Measurements from ENCODE around the gene PRCD. TPM values are rescaled to one million over a fixed set of nuclear protein-coding genes. Genes with fewer than 3 reads are reported as not detected.

Gene PRCD
- total RNA-seq, 2 experiments from 2014 or later = not detected

- H3K27ac Mint-ChIP-seq = no peak overlapping the region
- intact Hi-C loops (cut with DNase I, micrococcal nuclease) = no loop called here
- H3K9me3 Mint-ChIP-seq = no peaks in the 10 kb centered on the region
- ATAC-seq (ENCODE audit: poor library complexity) (no peak), DNase-seq (no peak)
- H3K27me3 ChIP-seq (ENCODE audit: control insufficient read depth in 1 of 2, insufficient read depth in 2 of 2, low read length in 2 of 2) = no peaks in the 10 kb centered on the region
- peaks cover 20% of the 10 kb centered on the region for H3K4me1 ChIP-seq (ENCODE audit: insufficient read depth, low read length)
- peaks cover 4% of the 10 kb centered on the region for H3K27me3 Mint-ChIP-seq
- H3K4me3 Mint-ChIP-seq = no peak overlapping the region
- peaks cover 31% of the 10 kb centered on the region for H3K36me3 Mint-ChIP-seq (ENCODE audit: low read depth)
- peaks cover 25% of the 10 kb centered on the region for H3K36me3 ChIP-seq (ENCODE audit: insufficient read depth, low read length)
- ChIA-PET CTCF (interaction anchor here (1.1 kb wide), 1 partner anchor 11 kb away, joined by 4 read pairs; no protein-coding TSS in a partner anchor), POLR2A (no interaction called here)
- H3K4me3 ChIP-seq (ENCODE audit: low read length) = no peak overlapping the region
- H3K27ac ChIP-seq (ENCODE audit: low read depth in 1 of 2, low read length in 2 of 2) = no peak overlapping the region
- TF ChIP-seq, protein P1, sequence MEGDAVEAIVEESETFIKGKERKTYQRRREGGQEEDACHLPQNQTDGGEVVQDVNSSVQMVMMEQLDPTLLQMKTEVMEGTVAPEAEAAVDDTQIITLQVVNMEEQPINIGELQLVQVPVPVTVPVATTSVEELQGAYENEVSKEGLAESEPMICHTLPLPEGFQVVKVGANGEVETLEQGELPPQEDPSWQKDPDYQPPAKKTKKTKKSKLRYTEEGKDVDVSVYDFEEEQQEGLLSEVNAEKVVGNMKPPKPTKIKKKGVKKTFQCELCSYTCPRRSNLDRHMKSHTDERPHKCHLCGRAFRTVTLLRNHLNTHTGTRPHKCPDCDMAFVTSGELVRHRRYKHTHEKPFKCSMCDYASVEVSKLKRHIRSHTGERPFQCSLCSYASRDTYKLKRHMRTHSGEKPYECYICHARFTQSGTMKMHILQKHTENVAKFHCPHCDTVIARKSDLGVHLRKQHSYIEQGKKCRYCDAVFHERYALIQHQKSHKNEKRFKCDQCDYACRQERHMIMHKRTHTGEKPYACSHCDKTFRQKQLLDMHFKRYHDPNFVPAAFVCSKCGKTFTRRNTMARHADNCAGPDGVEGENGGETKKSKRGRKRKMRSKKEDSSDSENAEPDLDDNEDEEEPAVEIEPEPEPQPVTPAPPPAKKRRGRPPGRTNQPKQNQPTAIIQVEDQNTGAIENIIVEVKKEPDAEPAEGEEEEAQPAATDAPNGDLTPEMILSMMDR (IDR thresholded peaks at IDR 0.05) = no peak
- peaks cover 27% of the 10 kb centered on the region for H3K4me1 Mint-ChIP-seq (ENCODE audit: low read depth)
- H3K9me3 ChIP-seq (ENCODE audit: control insufficient read depth in 1 of 2, insufficient read depth in 1 of 2, low read length in 2 of 2) = peaks cover 0 to 8% of the 10 kb centered on the region in 2 experiments
Measured at GRCh38 chr17:76568811-76569221, 29.0 kb downstream of the PRCD start.

DNA sequence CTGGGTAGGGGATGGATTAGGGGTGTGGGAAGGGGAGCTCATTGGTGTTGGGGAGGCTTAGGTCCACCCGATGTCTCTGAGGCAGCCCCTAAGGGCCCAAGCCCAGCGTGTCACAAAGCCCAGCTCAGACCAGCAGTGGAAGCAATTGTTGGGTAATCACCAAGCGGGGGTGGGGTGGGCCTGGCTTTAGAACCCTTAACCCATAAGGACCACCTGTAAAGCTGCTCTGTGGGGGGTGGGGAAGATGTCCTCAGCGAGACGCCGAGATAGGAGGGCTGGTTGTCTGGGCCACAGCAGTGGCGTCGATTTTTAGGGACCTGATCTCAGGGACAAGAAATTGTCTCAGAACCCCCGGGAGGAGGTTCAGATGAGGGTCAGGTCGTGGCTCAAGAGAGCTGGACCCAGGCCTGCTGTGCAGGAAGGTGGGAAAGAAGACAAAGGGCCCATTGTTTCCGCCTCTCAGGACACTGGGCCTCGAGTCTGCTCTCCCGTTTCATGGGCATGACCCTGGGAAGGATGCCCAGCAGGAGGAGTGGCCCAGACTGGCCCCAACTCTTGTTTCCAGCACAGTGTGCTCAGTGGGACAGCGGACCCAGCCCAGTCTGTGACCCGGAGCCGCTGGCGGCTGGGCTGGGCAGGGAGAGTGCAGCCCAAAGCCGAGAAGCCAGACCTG is 29.9 kb downstream of the PRCD start:
- ATAC-seq (ENCODE audit: poor library complexity) (no peak), DNase-seq (no peak)
- peaks cover 21% of the 10 kb centered on the region for H3K36me3 ChIP-seq (ENCODE audit: insufficient read depth, low read length)
- H3K4me3 Mint-ChIP-seq = no peak overlapping the region
- no peak overlapping the region for H3K27ac Mint-ChIP-seq
- POLR2A ChIA-PET = no interaction called here
- H3K36me3 Mint-ChIP-seq (ENCODE audit: low read depth) = peaks cover 26% of the 10 kb centered on the region
- peaks cover 20% of the 10 kb centered on the region for H3K4me1 ChIP-seq (ENCODE audit: insufficient read depth, low read length)
- no peaks in the 10 kb centered on the region for H3K27me3 ChIP-seq (ENCODE audit: control insufficient read depth in 1 of 2, insufficient read depth in 2 of 2, low read length in 2 of 2)
- peaks cover 4% of the 10 kb centered on the region for H3K27me3 Mint-ChIP-seq
- TF ChIP-seq, protein P1 (IDR thresholded peaks at IDR 0.05) = no peak
- intact Hi-C loops (cut with DNase I, micrococcal nuclease) = loop anchor here in 1 of 2 experiments (10.0 kb wide), 1 partner anchor 55 kb away; no protein-coding TSS in a partner anchor
- peaks cover 0 to 8% of the 10 kb centered on the region in 2 experiments for H3K9me3 ChIP-seq (ENCODE audit: control insufficient read depth in 1 of 2, insufficient read depth in 1 of 2, low read length in 2 of 2)
- H3K9me3 Mint-ChIP-seq = no peaks in the 10 kb centered on the region
- CTCF ChIA-PET = no interaction called here
- H3K27ac ChIP-seq (ENCODE audit: low read depth in 1 of 2, low read length in 2 of 2) = no peak overlapping the region
- H3K4me1 Mint-ChIP-seq (ENCODE audit: low read depth) = peaks cover 27% of the 10 kb centered on the region
- no peak overlapping the region for H3K4me3 ChIP-seq (ENCODE audit: low read length)

DNA sequence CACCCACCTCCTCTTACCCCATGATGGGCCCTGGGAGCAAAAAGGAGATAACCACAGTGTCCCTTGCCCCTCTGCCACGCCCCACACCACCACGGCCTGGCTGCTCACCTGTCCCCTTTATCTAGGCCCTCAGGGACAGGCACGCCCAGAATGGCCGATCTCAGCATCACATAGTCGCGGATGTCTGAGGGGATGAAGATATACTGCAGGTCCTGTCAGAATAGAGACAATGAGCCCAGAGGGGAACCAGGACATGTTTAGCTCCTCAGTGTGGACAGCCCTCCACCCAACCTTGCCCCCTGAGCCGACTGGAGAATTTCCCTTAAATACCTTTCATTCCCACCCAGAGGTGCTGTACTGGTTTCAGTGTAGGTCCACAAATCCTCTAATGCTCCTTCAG is 30.6 kb downstream of the PRCD start:
- Histone ChIP-seq H3K36me3 (ENCODE audit: insufficient read depth, low read length) (peaks cover 14% of the 10 kb centered on the region), H3K27ac (ENCODE audit: low read depth in 1 of 2, low read length in 2 of 2) (no peak overlapping the region), H3K27me3 (ENCODE audit: control insufficient read depth in 1 of 2, insufficient read depth in 2 of 2, low read length in 2 of 2) (no peaks in the 10 kb centered on the region), H3K4me3 (ENCODE audit: low read length) (no peak overlapping the region), H3K9me3 (ENCODE audit: control insufficient read depth in 1 of 2, insufficient read depth in 1 of 2, low read length in 2 of 2) (peaks cover 0 to 8% of the 10 kb centered on the region in 2 experiments), H3K4me1 (ENCODE audit: insufficient read depth, low read length) (peaks cover 20% of the 10 kb centered on the region)
- ATAC-seq (ENCODE audit: poor library complexity) (no peak), DNase-seq (no peak)
- peaks cover 4% of the 10 kb centered on the region for H3K27me3 Mint-ChIP-seq
- no peaks in the 10 kb centered on the region for H3K9me3 Mint-ChIP-seq
- H3K27ac Mint-ChIP-seq = no peak overlapping the region
- ChIA-PET CTCF (no interaction called here), POLR2A (no interaction called here)
- TF ChIP-seq, protein P1 (IDR thresholded peaks at IDR 0.05) = no peak
- H3K4me3 Mint-ChIP-seq = no peak overlapping the region
- H3K4me1 Mint-ChIP-seq (ENCODE audit: low read depth) = peaks cover 27% of the 10 kb centered on the region
- peaks cover 19% of the 10 kb centered on the region for H3K36me3 Mint-ChIP-seq (ENCODE audit: low read depth)
- intact Hi-C loops (cut with DNase I, micrococcal nuclease) = loop anchor here in 1 of 2 experiments (10.0 kb wide), 1 partner anchor 54 kb away; no protein-coding TSS in a partner anchor

All from CD4-positive, alpha-beta T cell (primary cell).